HFF-Myc (cell line): ENCODE measurements around the gene DNAH8.

Source experiments
- DNase-seq: peaks from one replicate; pipeline ENCODE4 v3.0.0-alpha.2; 2011; ENCODE audit warnings: low read depth; ENCODE audit errors: extremely low read depth
- H3K4me3 ChIP-seq: replicated peaks from 2 replicates; pipeline ENCODE4 v1.5.1; 2011; ENCODE audit warnings: low read depth, mild to moderate bottlenecking, control low read depth, low read length
- TF ChIP-seq, protein P1 (sequence below): IDR thresholded peaks from 2 replicates; pipeline ENCODE4 v1.5.1; 2012; ENCODE audit warnings: mild to moderate bottlenecking, low read depth, low read length, control low read depth; ENCODE audit errors: missing control alignments

The DNAH8 gene

DNA sequence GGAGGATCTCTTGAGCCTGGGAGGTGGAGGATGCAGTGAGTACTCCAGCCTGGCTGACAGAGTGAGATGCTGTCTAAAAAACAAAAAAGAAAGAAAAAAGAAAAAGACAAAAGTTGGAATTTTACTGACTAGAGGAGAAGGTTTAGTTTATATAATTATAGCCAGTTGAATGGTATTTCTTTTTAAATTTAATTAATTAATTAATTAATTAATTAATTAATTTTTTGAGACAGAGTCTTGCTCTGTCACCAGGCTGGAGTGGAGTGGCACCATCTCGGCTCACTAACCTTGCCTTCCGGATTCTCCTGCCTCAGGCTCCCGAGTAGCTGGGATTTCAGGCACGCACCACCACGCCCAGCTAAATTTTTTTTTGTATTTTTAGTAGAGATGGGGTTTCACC lies 8.7 kb downstream of the DNAH8 start:
- no peak for DNase-seq
- TF ChIP-seq, protein P1, sequence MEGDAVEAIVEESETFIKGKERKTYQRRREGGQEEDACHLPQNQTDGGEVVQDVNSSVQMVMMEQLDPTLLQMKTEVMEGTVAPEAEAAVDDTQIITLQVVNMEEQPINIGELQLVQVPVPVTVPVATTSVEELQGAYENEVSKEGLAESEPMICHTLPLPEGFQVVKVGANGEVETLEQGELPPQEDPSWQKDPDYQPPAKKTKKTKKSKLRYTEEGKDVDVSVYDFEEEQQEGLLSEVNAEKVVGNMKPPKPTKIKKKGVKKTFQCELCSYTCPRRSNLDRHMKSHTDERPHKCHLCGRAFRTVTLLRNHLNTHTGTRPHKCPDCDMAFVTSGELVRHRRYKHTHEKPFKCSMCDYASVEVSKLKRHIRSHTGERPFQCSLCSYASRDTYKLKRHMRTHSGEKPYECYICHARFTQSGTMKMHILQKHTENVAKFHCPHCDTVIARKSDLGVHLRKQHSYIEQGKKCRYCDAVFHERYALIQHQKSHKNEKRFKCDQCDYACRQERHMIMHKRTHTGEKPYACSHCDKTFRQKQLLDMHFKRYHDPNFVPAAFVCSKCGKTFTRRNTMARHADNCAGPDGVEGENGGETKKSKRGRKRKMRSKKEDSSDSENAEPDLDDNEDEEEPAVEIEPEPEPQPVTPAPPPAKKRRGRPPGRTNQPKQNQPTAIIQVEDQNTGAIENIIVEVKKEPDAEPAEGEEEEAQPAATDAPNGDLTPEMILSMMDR: no peak
- no peak overlapping the region for H3K4me3 ChIP-seq

- H3K4me3 ChIP-seq: no peak overlapping the region
- DNase-seq: no peak
- TF ChIP-seq, protein P1: no peak
These were observed 9.2 kb downstream of the DNAH8 start for GRCh38 chr6:38724343-38724742.

DNA sequence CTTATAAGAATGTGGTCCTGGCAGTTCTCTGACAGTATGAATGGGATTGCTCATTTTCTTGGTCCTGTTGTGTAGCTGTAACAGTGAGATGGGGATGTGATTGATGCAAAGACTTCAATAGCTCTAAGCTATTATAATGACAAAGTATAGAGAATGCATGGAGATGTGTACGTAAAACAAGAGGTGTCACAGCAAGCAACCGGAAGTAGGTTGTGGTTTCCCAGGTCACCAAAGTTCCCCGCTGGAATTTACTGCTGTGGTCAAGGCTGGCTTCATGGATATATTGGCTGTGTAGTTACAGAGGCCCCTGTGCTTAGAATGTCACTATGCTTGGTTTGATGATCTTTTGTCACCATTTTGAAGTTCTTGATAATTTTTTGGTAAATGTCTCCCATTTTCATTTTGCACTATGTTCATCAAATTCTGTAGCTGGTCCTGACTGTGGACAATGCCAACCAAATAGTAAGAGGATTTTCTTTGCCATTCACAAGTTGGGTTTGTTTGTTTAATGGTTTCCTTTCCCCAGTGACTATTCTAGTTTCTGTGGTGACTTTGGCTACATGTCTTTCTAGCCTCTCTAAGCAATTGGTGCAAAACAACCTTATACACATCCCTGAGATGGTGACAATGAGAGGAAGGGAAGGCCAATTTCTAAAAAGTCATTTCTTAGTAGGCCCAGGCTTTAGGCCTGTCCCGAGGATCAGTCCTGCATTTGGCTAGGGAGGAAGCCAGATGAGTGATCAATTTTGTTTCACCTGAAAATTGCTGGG lies 10.5 kb downstream of the DNAH8 start:
- DNase-seq: no peak
- no peak overlapping the region for H3K4me3 ChIP-seq
- TF ChIP-seq, protein P1: no peak

DNA sequence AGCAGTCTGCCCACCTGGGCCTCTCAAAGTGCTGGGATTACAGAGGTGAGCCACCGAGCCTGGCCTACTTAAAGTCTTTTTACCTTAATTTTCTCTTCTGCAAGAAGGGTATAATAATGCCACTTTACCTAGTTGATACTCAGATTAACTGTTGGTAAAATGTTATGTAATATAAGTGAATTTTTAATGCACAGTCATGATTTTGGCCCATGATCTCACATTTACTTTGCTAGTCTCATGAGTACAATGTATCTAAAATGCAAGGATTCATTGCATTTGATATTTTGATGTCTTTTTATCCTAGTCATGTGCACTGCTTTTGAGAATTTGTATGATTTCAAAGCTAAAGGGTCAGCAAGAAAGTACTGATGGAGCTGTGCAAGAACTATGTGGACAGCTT lies 13.1 kb downstream of the DNAH8 start:
- no peak for DNase-seq

GRCh38 chr6:38730140-38730862 lies 15.2 kb downstream of the DNAH8 start:
- no peak overlapping the region for H3K4me3 ChIP-seq
- TF ChIP-seq, protein P1: no peak
- no peak for DNase-seq

More for the DNA sequence above, 13.1 kb downstream of the DNAH8 start:
- H3K4me3 ChIP-seq: no peak overlapping the region
- TF ChIP-seq, protein P1: no peak

GRCh38 chr6:38736951-38737350 lies 21.8 kb downstream of the DNAH8 start:
- DNase-seq: no peak
- H3K4me3 ChIP-seq: no peak overlapping the region
- TF ChIP-seq, protein P1: no peak

DNA sequence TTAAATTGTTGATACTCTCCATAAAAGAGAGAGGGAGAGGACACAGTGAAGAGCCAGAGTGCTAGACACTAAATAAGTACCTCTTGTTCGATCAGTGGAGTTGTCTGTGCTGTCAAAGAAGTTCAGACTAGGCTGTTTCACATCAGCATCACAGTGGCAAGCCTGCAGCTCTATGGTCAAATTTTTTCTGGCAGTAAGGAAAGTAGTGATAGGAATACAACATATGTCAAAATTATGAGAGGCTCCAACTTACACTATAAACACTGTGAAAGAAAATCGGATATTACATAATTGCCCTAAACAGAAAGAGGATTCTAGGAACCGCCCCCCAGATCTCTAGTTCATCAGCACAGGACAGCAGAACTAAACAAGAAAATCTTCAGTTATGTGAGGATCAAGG lies 23.1 kb downstream of the DNAH8 start:
- DNase-seq: no peak
- TF ChIP-seq, protein P1: no peak
- H3K4me3 ChIP-seq: no peak overlapping the region
